ENCODE results near the gene RASGRP4.

- TF ChIP-seq GATA2 (IDR thresholded peaks at IDR 0.05; ENCODE audit: low read depth, low read length) (no peak), GATA3 (IDR thresholded peaks at IDR 0.05; ENCODE audit: low read depth, low read length) (no peak)
Measured at GRCh38 chr19:38421856-38422255, 4.2 kb downstream of the RASGRP4 start.
